ENCODE results near the gene C2CD2L.
"Not testable (repeated sequence)": the region's sequence is repeated elsewhere in the genome, so short reads cannot be mapped to it uniquely, and the experiment has no call there.

Gene C2CD2L

DNA sequence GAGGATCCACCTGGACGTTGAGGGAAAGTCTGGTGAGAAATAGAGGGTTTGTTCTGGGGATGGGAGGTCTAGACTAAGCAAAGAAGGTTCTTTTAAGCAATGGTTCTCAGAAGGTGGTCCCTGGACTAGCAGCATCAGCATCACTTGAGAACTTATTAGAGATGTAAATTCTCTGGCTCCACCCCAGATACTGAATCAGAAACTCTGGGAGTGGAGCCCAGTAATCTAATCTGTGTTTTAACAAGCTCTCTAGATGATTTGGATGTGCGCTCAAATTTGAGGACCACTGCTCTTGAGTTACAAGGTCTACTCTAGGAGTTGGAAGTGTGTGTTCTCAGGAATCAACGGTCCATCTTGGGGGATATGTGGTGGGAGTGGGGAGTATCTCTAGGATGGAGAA is 38.4 kb downstream of the C2CD2L start:
- no peak for DNase-seq
- intact Hi-C loops (cut with DNase I), result no loop called here

DNA sequence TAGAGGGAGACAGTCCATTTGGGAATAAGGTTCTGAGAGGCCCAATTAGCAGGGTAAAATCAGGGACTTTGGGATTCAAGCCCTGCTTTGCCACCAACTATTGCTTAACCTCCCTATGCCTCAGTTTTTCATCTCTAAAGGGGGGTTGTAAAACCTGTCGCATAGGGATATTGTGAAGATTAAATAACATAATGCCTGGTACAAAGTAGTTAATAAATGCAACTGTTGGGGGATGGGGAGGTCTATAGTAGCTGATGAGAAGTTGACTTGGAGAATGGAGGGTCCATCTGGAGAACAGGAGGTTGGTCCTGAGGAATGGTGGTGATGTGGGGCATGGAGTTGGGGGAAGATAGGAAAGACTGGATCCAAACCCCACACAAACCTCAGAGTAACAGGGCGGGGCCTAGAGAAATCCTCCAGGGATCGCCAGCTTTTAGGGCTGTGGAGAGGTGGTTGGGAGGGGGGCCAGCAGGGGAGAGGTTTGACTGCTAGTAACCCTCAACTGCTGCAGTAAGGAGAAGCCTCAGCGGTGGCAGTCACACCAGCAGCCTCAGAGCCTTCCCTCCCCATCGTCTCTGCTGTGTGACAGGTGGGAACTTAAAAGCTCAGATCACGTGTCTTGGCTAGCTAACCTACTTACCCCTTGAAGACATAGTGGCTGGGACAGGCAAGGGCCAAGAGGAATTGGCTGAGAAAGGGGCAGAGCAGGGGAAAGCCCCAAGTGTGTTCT is 40.6 kb downstream of the C2CD2L start:
- no peak for DNase-seq
- intact Hi-C loops (cut with DNase I), result no loop called here

DNA sequence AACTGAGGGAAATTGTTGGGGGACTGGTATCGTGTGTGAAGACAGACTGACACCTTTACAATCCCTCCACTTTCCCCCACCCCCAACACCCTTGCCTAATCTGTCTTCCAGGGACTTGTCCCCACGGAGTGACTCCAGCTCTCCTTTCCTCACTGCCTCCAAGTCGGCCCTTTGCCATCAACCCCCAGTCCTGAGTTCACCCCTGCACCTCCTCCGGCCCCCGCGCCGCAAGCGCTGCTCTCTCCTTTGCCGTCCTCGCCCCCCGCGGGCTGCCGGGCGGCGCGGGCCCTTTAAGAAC is 41.5 kb downstream of the C2CD2L start:
- intact Hi-C loops (cut with DNase I), result no loop called here
- DNase-seq, result no peak

DNA sequence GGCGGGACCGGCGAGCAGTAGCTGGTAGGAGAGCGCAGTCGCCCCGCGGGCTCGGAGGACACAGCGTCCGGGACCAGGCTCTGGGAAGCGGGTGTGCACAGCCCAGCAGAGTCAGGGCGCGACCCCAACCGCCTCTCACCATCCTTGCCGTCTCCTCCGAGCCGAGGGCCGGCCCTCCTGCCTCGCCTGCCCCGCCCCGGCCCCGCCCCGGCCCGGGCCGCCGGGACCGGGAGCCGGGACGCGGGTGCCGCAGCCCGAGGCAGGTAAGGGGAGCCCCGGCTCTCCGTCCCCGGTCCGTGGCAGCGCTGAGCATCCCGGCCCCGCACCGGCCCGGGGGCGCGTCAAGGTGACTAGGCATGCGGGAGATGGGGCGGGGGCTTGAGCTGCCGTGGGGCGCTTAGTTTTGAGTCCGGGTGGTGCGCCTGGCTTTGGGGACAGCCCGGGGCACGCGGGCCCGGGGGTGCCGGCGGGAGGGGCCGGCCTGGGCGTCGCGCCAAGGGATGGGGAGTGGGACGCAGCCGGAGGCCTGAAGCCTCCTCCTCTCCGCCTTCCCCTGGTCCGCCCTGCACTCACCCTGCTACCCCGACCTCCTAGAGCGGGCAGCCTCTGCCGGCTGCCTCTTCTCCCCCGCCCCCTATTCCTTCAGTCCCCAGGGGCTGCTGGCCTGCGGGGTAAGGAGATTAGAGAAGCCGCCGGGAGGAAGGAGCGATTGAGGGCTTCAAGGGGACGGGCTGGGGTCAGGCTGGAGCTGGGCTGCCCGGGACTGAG is 42.1 kb downstream of the C2CD2L start, which contains the start of gene ABCG4:
TSS of gene ABCG4 (plus strand) at position 35 of the 768 bp plus-strand sequence. CDS start 914 bp downstream, outside the sequence.
- DNase-seq, result peak in 31 of 42 donors; percentile 3 to 65 (median 30)
- intact Hi-C loops (cut with DNase I), result no loop called here

DNA sequence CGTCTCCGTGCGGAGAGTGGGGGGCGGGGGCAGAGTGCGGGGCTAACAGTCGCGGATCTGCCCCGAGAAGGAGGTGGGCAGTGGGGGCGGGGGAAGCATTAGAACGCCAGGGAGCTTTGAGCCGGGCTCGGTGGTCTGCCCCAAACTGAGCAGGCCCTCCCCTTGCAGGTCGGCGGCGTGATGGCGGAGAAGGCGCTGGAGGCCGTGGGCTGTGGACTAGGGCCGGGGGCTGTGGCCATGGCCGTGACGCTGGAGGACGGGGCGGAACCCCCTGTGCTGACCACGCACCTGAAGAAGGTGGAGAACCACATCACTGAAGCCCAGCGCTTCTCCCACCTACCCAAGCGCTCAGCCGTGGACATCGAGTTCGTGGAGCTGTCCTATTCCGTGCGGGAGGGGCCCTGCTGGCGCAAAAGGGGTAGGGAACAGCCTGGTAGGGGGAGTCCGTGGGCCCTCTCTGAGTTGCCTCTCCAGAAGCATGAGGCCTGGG is 42.7 kb downstream of the C2CD2L start:
- DNase-seq, result no peak
- intact Hi-C loops (cut with DNase I), result no loop called here

DNA sequence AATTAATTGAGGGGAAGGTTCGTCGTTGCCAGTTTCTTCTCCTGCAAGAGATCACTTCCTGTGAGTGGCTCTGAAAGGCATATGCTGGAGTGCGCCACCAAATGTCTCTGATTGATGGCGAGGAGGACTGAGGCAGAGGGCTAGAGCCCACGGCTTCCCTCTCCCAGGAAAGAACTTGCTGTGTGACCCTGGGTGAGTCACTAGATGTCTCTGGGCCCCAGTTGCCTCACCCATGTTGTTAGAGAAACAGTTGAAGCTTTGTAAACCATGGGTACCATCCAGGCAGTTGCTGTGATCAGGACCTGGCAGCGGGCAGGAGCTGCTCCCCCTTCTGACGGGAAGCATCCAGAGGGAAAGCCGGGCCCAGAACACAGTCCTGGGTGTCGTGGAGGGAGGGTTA is 44.9 kb downstream of the C2CD2L start:
- no peak for DNase-seq
- intact Hi-C loops (cut with DNase I), result no loop called here

DNA sequence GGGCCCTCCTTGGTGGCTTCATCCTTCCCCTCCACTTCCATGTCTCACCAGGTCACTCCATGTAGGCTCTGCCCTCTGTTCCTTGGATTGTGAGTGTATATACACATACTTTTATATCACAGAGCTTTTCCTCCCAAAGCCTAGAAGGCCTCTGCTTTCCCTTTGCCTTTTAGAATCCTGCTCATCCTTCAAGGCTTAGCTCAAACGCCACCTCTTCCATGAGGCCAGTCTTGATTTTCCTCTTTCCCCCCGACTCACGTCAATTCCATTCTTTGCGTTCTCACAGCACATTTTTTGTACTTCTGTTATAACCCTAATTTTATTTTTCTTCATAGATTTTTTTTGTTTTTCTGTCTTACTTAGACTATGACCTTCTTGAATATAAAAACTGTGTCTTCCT is 45.5 kb downstream of the C2CD2L start:
- intact Hi-C loops (cut with DNase I), result no loop called here
- DNase-seq, result no peak

DNA sequence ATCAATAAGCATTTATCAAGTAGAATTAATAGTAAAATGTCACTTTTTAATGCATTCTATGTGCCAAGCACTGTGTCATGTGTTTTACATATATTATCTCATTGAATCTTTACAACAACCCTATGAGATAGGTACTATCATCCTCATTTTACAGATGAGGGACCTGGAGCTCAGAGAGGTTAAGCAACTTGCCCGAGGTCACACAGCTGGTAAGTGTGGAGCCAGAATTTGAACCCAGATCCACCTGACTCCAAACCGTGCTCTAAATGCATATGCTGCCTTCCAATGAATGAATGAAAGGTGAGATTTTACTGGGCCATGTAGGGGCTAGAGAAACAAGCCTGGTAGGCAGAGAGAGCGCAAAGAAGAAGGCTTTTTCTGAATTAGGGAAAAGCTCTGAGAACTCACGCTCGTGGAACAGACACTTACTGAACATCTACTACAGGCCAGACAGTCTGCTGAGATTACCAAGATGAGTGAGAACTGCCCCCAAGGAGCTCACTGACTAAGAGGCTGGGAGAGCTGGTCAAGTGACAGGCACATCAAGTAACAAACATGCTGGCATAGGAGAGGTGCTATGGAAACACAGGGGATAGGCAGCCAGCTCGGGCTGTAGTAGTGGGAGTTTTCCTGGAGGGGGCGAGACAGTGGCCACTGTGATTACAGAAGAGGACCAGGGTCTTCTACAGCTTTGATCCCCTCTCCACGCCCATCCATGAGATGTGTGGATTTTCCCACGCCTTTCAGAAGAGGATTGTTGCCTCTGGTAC is 46.1 kb downstream of the C2CD2L start:
- intact Hi-C loops (cut with DNase I), result no loop called here
- no peak for DNase-seq

DNA sequence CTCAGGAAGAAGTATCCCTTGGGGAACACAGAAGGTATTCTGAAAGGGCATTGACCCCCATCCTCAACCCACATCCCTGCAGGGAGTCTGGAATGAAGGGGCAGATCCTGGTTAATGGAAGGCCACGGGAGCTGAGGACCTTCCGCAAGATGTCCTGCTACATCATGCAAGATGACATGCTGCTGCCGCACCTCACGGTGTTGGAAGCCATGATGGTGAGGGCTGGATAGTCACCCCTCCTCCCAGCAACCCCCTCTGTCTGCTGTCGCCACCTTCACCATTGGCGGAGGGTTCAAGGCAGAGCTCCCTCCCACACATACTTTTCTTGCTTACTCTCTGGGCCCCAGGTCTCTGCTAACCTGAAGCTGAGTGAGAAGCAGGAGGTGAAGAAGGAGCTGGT is 47.0 kb downstream of the C2CD2L start:
- no peak for DNase-seq
- intact Hi-C loops (cut with DNase I), result no loop called here

DNA sequence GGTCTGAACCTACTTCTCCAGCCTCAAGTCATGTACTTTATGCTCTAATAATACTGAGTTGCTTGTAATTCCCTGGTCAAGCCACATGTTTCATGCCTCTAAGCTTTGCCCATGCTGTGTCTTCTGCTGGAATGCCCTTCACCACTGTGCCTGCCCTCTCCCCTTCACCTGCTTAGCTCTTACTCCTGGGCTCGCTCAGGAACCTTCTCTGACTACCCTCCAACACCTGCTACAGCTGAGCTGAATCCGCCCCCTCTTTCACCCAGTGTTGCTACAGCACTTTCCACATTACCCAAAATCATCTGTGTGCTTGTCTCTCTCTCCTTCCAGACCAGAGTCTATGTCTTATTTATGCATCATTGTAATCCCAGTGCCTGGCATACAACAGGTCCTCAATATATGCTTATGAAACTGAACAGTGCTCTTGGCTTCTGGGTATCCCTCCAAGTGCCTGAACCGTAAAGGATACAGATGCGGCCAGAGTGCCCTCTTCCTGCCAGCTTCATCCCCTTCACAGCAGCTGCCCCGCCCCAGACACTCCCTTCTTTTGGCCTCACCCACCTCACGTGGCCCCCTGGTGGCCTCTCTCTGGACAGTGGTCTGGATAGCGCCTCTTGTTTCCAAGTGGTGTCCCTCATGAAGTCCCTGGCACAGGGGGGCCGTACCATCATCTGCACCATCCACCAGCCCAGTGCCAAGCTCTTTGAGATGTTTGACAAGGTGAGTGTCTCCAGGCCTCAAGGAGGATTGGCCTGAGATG is 48.8 kb downstream of the C2CD2L start:
- DNase-seq, result peak in 13 of 42 donors; percentile 16 to 62 (median 45)

DNA sequence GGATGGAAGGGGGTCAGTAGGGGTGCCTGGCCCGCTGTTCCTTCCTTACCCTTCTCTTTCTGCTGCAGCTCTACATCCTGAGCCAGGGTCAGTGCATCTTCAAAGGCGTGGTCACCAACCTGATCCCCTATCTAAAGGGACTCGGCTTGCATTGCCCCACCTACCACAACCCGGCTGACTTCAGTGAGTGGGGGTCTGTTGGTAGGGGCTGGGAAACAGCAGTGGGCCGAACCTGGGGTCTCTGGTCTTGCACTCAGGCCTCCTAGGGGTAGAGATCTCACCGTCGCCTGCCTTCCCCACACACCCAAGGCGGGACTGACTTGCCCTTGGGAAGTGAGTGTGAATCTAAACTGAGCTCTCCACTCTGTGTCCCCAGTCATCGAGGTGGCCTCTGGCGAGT is 49.4 kb downstream of the C2CD2L start:
- DNase-seq, result no peak
- intact Hi-C loops (cut with DNase I), result no loop called here

More for the DNA sequence above, 48.8 kb downstream of the C2CD2L start:
- intact Hi-C loops (cut with DNase I), result no loop called here

DNA sequence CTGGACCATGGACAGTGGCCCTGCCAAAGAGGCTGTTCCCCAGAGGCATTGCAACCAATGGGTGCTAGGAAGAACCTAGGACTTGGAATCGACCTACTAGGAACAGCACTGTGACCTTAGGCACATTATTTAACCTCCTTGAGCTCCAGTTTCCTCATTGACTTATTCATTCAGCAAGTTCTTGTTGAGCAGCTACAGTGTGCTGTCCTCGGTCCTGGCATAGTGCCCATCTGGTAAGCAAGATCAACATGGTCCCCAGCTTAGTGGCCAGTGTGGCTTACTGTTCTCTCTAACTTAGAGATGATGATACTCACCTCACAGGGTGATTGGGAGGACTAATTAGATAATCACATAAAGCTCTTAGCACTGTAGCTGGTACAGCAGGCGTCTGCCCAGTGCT is 49.9 kb downstream of the C2CD2L start:
- intact Hi-C loops (cut with DNase I), result no loop called here
- DNase-seq, result no peak

DNA sequence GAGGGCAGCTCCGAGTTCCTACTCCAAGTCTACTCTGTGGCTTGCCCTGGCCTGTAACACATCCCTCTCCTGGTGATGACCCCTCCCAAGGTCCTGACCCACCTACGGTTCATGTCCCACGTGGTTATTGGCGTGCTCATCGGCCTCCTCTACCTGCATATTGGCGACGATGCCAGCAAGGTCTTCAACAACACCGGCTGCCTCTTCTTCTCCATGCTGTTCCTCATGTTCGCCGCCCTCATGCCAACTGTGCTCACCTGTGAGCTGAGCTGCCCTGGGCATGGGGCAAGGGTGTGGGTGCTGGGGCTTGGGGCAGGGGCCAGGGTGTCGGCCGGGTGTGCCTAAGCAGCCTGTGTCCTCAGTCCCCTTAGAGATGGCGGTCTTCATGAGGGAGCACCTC is 51.3 kb downstream of the C2CD2L start:
- intact Hi-C loops (cut with DNase I), result no loop called here

DNA sequence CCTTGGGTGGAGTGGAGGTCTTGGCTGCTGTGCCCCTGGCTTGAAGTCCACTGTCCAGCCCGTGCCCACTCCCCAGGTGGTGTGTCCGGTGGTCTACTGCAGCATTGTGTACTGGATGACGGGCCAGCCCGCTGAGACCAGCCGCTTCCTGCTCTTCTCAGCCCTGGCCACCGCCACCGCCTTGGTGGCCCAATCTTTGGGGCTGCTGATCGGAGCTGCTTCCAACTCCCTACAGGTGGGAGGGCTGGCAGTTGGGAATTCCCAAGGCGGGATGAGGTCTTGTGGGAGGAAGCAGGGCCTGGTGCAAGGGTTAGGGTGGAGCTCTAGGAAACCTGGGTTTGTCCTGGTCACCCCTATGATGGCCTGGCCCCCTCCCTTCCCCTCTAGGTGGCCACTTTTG is 53.0 kb downstream of the C2CD2L start:
- no peak for DNase-seq
- intact Hi-C loops (cut with DNase I), result no loop called here

More for the DNA sequence above, 51.3 kb downstream of the C2CD2L start:
- DNase-seq, result no peak

DNA sequence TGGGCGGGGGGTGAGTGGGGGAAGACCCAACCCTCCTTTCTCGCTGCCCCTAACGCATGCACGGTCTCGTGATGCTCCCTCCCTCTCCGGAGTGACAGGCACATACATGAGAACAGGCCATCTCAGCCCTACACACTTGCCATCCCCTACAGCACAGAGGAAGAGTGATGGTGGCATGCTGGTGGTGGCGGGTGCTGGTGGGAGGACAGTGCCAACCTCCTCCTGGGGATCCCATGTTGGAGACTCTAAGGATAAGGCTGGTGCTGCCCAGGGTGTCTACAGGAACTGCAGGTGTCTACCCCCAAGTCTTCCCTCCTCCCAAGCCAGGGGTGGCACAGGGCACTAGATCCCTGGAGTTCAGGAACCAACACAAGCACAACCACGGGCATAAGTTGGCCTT is 54.7 kb downstream of the C2CD2L start:
- intact Hi-C loops (cut with DNase I), result no loop called here
- DNase-seq, result no peak

DNA sequence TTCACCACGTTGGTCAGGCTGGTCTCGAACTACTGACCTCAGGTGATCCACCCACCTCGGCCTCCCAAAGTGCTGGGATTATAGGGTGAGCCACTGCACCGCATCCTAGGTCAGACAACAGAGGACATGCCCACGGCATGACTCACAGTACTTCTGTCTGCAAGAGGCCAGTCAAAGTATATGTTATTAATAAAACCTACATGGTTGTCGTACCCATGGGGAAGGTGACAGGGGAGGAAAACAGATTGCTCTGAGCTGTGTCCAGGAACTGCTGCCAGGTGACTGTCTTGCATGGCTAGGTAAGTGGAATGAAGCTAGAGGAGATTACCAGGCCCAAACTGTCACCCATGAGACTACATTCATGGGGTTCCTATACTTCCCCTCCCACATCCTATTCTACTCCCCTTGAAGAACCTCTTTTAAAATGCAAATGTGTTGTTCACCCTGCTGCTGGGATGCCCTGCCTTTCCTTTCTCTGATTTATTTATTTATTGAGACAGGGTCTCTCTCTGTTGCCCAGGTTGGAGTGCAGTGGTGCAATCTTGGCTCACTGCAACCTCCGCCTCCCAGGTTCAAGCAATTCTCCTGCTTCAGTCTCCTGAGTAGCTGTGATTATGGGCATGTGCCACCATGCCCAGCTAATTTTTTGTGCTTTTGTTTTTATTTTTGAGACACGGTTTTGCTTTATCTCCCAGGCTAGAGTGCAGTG is 59.4 kb downstream of the C2CD2L start:
- no peak for DNase-seq
- intact Hi-C loops (cut with DNase I), result no loop called here

DNA sequence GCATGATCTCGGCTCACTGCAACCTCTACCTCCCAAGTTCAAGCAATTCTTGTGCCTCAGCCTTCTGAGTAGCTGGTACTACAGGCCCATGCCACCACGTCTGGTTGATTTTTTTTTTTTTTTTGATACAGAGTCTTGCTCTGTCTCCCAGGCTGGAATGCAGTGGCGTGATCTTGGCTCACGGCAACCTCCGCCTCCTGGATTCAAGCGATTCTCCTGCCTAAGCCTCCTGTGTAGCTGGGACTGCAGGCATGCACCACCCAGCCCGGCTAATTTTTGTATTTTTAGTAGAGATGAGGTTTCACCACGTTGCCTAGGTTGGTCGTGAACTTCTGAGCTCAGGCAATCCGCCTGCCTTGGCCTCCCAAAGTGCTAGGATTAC is 59.9 kb downstream of the C2CD2L start:
- intact Hi-C loops (cut with DNase I); DNase-seq: not testable (repeated sequence)

DNA sequence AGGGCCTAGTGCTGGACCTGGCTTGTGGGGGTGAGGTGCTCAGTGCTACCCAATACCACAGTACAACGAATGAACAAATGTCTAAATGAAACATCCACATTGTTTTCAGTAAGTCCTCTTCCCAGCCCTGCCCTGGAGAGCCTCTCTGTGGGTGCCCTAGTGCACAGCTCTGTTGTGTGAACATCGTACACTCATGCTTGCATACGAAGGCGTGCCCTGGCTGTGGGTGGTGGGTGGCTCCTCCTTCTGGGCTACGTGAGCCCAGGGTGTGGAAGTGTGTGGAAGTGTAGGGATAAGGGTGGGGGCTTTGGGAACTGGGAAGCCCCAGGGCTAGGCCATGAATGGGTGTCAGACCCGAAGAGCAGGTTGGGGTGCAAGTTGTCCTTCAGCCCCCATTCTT is 60.8 kb downstream of the C2CD2L start:
- peak in 34 of 42 donors; percentile 14 to 81 (median 51) for DNase-seq
- intact Hi-C loops (cut with DNase I), result no loop called here

All from head of caudate nucleus (tissue), 42 donors.